ENCODE measurements around the gene OR5AL1. TPM values are rescaled to one million over a fixed set of nuclear protein-coding genes. Genes with fewer than 3 reads are reported as not detected.
"Not testable (repeated sequence)": the region's sequence is repeated elsewhere in the genome, so short reads cannot be mapped to it uniquely, and the experiment has no call there.

Gene OR5AL1
- total RNA-seq, result not detected

DNA sequence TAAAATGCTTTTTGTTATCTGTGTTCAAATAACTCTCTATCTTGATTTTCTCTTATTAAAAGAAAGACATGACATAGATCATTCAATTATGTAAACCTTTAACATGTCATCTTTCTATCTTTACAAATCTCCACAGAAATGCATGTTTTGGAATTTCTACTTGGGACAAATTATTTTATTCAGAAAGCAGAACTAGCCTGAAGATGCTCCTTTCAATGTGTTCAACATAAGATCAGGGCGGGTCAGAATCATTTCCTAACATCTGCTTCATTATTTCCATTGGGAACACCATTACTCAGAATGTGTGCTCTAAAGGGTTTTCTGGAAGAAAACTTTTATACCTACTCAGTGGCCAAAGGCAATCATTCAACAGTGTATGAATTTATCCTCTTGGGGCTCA, at the start of gene OR5AL1:
TSS of gene OR5AL1 (plus strand) at position 301 of the 400 bp plus-strand sequence.
- DNase-seq (ENCODE audit: low spot score in 2 of 2), result no peak
- FAIRE-seq, result no peak

DNA sequence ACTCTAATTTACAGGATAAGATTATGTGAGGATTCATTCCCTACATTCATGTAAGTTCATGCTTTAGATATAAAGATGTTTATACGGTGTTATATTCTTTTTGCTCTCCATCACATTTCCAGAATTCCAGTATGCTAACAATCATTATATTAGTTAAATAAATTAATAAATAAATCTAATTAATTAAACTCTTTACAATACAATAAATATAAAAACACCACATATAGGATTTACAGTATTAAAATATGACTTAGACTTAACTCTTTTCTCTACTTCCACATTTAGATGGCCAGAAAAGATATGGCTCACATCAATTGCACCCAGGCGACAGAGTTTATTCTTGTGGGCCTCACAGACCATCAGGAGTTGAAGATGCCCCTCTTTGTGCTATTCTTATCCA, 37.2 kb upstream of the OR5AL1 start, which contains the start of gene OR8U1:
TSS of gene OR8U1 (plus strand) at position 301 of the 400 bp plus-strand sequence. CDS start at position 301, 0 bp downstream.
- FAIRE-seq (peak; percentile 52), DNase-seq (ENCODE audit: low spot score in 2 of 2) (no peak)

DNA sequence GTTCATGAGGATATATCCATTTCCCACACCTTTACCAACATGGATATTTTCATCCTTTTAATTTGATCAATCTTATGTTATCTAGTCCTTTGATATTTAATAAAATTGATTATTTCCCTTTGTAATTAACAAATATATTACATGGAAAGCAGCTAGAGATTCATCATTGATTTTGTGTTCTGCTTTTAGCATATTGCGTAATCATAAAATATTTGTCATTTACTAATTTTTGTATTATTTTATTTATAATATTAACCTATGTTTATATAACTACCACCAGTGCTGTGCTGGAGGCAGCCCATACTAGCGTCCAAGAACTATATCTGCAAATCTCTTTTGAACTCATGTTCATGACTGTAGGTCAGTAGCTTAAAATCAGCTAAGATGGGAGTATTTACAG, 32.4 kb upstream of the OR5AL1 start:
- DNase-seq (ENCODE audit: low spot score in 2 of 2) (no peak), FAIRE-seq (no peak)

DNA sequence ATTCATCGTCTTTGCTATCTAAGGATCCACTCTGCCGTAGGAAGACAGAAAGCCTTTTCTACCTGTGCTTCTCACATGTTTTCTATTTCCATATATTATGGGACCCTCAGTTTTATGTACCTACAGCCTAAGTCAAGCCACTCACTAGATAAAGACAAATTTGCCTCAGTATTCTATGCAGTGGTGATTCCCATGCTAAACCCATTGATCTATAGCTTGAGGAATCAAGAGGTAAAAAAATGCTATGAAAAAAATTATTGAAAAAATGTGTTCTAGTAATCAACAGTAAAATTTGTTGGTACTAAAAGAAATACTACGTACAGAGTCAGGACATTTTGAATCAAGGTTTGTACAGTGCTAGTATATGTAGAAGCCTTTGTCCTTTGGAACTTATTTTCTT, 18.1 kb upstream of the OR5AL1 start:
- FAIRE-seq (no peak), DNase-seq (ENCODE audit: low spot score in 2 of 2) (no peak)

DNA sequence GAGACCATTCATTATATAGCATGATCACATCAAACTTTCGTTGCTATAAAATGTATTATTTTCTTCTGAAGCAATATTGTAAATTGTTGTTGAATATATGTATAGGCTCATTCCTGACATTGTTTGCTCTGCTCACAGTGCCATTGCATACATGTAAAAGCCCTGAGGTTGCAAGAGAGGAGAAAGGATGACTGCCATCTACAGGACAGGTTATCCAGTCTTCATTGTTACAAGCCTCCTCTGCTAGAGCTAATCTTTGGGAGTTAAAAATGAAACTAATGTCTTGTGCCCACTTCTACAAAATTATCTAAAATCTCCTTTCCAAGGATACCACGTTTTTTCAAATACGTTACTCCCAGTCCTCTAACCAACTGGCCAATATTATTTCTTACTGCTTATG, 16.4 kb upstream of the OR5AL1 start:
- FAIRE-seq (no peak), DNase-seq (ENCODE audit: low spot score in 2 of 2) (no peak)

DNA sequence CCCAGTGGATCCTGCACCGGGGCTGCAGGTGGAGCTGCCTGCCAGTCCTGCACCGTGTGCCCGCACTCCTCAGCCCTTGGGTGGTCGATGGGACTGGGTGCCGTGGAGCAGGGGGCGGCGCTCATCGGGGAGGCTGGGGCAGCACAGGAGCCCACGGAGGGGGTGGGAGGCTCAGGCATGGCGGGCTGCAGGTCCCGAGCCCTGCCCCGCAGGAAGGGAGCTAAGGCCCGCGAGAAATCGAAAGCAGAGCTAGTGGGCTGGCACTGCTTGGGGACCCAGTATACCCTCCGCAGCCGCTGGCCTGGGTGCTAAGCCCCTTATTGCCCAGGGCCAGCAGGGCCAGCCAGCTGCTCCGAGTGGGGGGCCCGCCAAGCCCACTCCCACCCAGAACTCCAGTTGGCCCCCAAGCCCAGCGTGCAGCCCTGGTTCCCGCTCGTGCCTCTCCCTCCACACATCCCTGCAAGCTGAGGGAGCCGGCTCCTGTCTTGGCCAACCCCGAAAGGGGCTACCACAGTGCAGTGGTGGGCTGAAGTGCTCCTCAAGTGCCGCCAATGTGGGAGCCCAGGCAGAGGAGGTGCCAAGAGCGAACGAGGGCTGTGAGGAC, 10.5 kb upstream of the OR5AL1 start:
- DNase-seq (ENCODE audit: low spot score in 2 of 2); FAIRE-seq: not testable (repeated sequence)

DNA sequence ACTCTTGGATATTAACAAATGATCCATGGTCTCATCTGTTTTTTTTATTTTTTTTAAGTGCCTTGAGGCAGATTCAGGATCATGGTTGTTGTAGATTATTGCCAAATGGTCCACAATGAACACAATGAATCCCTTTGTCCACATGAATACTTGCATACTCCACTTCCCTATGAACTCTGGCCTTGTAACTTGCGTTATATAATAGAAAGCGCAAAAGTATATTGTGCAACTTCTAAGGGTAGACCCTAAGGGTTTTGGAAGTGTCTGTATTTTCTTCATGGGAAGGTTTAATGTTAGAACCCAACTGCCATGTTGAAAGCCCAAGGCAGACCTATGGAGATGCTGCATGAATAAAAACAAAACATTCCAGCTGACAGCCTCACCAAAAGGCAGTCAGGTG, 8.1 kb upstream of the OR5AL1 start:
- no peak for DNase-seq (ENCODE audit: low spot score in 2 of 2)
- FAIRE-seq, result no peak

DNA sequence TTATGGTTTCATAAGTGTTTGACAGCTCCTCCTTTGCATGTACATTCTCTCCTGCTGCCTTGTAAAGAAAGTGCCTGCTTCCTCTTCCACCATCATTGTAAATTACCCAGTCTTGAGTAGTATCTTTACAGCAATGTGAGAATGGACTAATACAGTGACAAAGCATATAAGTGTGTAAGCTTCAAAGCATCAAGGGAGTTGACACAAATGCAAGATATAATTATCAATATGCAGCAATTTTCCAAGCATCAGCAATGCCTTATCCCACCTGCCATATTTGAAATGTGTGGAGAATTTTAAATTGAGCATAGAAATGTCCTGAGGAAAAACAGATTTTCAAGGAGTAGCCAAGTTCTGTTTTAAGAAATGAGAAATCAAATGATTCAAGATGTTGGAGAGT, 1.7 kb upstream of the OR5AL1 start:
- no peak for DNase-seq (ENCODE audit: low spot score in 2 of 2)
- no peak for FAIRE-seq

DNA sequence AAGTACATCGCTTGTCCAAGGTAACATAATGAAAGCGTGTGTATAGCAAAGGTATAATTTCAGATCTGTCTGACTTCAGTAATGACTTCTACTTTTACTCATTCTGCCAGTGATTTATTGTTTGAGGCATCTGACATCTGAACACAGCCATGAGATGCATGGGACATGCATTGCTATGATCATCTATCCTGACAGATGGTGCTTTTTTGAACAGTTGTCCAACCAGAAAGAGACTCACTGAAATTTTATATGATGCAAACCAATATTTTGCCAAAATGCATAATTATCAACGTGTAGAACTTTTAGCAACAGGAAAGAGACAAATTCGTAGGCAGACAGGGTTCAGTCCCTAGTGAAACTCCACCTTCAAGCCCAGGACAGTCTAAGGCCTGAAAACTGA, 41.0 kb downstream of the OR5AL1 start:
- FAIRE-seq, result no peak
- DNase-seq (ENCODE audit: low spot score in 2 of 2), result no peak

DNA sequence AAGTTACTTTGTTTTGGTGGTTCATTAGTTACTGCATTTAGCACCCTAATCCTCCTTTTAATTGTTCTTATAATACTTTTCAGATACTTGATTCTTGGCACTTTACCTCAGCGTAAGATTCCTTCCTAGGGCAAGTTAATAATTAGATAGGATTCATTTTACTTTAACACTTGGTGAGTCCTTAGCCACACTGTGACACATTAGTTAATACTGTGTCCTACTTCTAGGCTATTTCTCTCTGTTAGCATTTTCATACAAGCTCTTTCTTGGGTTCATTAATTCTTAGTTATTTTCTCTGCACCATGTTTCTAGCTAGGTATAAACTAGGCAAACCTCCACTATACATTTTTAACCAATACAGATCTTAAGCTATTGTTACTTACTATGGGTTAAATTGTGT, 44.6 kb downstream of the OR5AL1 start:
- FAIRE-seq (no peak), DNase-seq (ENCODE audit: low spot score in 2 of 2) (no peak)

Other genes with a start within 250 kb of the OR5AL1 start
- not detected for gene OR5J2, start 236.1 kb upstream of the OR5AL1 start, total RNA-seq
- gene OR5T2, start 178.4 kb upstream of the OR5AL1 start, total RNA-seq, result not detected
- gene OR5T3, start 160.4 kb upstream of the OR5AL1 start, total RNA-seq, result not detected
- gene OR5T1, start 138.5 kb upstream of the OR5AL1 start, total RNA-seq, result not detected
- gene OR8H1, start 120.4 kb upstream of the OR5AL1 start, total RNA-seq, result not detected
- not detected for gene OR8K3, start 97.6 kb upstream of the OR5AL1 start, total RNA-seq
- gene OR8K1, start 66.7 kb upstream of the OR5AL1 start, total RNA-seq, result not detected
- gene OR8J1, start 58.4 kb upstream of the OR5AL1 start, total RNA-seq, result not detected
- gene OR8U1, start 37.1 kb upstream of the OR5AL1 start, total RNA-seq, result not detected
- not detected for gene OR5M3, start 60.7 kb downstream of the OR5AL1 start, total RNA-seq
- gene OR5M8, start 78.7 kb downstream of the OR5AL1 start, total RNA-seq, result 0.41 TPM
- gene OR5M11, start 130.6 kb downstream of the OR5AL1 start, total RNA-seq, result not detected
- not detected for gene OR5M10, start 165.0 kb downstream of the OR5AL1 start, total RNA-seq
- not detected for gene OR5M1, start 202.2 kb downstream of the OR5AL1 start, total RNA-seq
- not detected for gene OR5AP2, start 229.7 kb downstream of the OR5AL1 start, total RNA-seq